BJ (cell line): ENCODE data around the gene EDEM1. TPM values are rescaled to one million over a fixed set of nuclear protein-coding genes. Genes with fewer than 3 reads are reported as not detected.

ENCODE experiments used
- CTCF ChIA-PET: fragments of 350-600 bp; formaldehyde crosslinking; extraction: SDS; loops from one replicate; lab custom pipeline; 2021; ENCODE audit warnings: antibody characterized with exemption, inconsistent platforms; lab: Yijun Ruan, JAX
- POLR2A ChIA-PET: fragments of 300-600 bp; sonication (Branson Sonifier 250); formaldehyde crosslinking; extraction: SDS; loops from one replicate; lab custom pipeline; 2021; ENCODE audit warnings: antibody characterized with exemption; lab: Charles Lee
- DNase-seq: peaks from one replicate; pipeline ENCODE4 v3.0.0-alpha.2; 2011; ENCODE audit warnings: low read depth
- H3K27me3 ChIP-seq: 2 replicates; pipeline ENCODE4 v1.6.0; 2011; ENCODE audit warnings: low read length; ENCODE audit not compliant: control insufficient read depth, insufficient read depth
- H3K36me3 ChIP-seq: 2 replicates; pipeline ENCODE4 v1.5.1; 2011; ENCODE audit warnings: low read length; ENCODE audit not compliant: control insufficient read depth, insufficient read depth
- H3K4me3 ChIP-seq: 2 replicates; pipeline ENCODE4 v1.5.1; 2011; ENCODE audit warnings: low read depth, mild to moderate bottlenecking, control low read depth, low read length
- polyA plus RNA-seq: library from polyadenylated mRNA; depleted of rRNA; stranded (reverse); fragments of >200 nt; gene quantifications from 2 replicates; pipeline ENCODE4 v1.2.3, GENCODE V29; 2011
- TF ChIP-seq, protein P1 (sequence below): IDR thresholded peaks from 2 replicates; pipeline ENCODE4 v1.5.1; 2011; ENCODE audit warnings: low read depth, mild to moderate bottlenecking, control low read depth, inconsistent platforms, low read length, moderate library complexity; ENCODE audit not compliant: insufficient read depth

Gene EDEM1
- polyA plus RNA-seq, 1 experiment: 21.3 TPM

DNA sequence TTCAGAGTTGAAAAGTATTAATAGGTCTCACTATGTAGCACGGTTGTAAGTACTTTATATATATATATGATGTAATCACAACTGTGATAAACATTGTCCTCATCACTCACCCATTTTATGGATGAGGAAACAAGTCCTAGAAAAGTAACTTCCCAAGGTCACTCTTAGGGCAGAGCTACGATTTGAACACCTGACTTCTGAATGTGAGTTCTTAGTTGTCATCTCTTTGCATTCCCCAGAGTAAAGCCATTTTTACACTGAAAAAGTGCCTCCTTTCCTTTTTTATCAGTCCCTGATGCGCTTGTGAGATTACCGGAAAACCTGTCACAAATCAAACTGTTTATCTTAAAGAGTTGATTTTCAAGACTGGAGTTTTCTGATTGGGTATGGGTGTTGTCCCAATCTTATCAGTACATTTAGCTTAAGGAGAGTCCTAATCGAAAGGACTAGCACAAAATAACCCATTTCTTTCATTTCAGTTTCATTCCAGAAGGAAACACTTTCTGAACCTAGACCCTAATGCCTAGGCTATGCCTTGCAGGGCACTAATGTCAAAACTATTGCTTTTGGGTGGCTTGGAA lies 2.3 kb upstream of the EDEM1 start:
- no peak for DNase-seq
- CTCF ChIA-PET: interaction anchor here (1.6 kb wide), 1 partner anchor 11 kb away, joined by 6 read pairs; no protein-coding TSS in a partner anchor
- H3K36me3 ChIP-seq: peaks cover 2% of the 10 kb centered on the region; the same call in 1 of the 2 replicates
- H3K4me3 ChIP-seq: no peak overlapping the region
- POLR2A ChIA-PET: no interaction called here
- no peaks in the 10 kb centered on the region for H3K27me3 ChIP-seq
- TF ChIP-seq, protein P1, sequence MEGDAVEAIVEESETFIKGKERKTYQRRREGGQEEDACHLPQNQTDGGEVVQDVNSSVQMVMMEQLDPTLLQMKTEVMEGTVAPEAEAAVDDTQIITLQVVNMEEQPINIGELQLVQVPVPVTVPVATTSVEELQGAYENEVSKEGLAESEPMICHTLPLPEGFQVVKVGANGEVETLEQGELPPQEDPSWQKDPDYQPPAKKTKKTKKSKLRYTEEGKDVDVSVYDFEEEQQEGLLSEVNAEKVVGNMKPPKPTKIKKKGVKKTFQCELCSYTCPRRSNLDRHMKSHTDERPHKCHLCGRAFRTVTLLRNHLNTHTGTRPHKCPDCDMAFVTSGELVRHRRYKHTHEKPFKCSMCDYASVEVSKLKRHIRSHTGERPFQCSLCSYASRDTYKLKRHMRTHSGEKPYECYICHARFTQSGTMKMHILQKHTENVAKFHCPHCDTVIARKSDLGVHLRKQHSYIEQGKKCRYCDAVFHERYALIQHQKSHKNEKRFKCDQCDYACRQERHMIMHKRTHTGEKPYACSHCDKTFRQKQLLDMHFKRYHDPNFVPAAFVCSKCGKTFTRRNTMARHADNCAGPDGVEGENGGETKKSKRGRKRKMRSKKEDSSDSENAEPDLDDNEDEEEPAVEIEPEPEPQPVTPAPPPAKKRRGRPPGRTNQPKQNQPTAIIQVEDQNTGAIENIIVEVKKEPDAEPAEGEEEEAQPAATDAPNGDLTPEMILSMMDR: no peak

DNA sequence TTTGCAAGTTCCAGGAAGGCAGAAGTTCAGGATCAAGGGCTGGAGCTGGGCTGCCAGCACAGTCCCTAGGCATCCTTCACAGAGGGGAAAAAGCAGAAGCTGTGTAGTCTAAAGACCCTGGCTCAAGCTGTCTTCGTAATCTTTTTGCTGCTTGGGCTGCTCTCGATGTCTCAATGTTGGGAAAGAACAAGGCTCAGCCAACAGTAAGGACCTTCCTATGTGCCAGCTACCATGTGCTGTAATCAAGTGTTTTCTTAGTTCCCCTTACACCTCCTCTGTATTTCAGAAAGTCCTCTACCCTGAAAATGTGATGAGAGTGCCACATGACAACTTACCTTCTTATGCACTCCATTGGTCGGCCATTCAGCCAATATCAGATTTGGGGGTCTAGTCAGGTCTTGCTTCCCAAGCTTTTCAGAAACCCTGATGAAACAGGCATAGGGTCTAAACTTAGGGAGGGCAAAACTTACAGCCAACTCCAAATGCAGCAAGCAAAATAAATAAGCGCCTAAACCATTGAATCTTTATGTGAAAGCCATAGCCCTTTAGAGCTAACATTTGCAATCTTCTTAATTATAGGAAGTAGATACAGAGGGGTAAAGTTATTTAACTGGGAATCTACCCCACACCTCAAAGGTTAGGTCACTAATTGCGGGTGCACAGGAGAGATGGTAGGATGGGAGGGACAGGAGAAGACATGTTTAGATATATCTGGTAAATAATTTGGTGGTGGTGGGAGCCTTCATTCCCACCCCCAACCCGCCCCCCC lies 1.2 kb upstream of the EDEM1 start:
- ChIA-PET POLR2A (no interaction called here), CTCF (interaction anchor here (1.6 kb wide), 1 partner anchor 10 kb away, joined by 6 read pairs; no protein-coding TSS in a partner anchor)
- no peak for DNase-seq
- H3K27me3 ChIP-seq: no peaks in the 10 kb centered on the region
- peak overlapping the region; percentile 54 for H3K4me3 ChIP-seq
- TF ChIP-seq, protein P1: no peak
- H3K36me3 ChIP-seq: no peaks in the 10 kb centered on the region; the same call in 1 of the 2 replicates

DNA sequence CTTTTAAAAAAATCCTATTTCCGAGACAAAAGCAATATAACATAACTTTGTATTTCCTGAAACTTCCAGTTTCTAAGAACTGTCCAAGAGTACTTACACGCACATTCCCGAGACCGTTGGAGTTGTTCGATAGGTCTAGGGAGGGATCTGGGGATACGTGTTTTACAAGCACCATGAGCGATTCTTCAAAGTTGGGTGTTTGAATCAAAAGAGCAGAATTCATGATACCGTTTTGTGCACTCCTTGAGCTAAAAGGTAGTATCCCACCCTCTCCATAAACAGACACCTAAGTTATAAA lies 700 bp upstream of the EDEM1 start:
- TF ChIP-seq, protein P1: no peak
- Histone ChIP-seq H3K27me3 (no peaks in the 10 kb centered on the region), H3K36me3 (no peaks in the 10 kb centered on the region), H3K4me3 (peak overlapping the region; percentile 54)
- ChIA-PET POLR2A (interaction anchor here (0.7 kb wide), 1 partner anchor 397 kb away, joined by 3 read pairs; no protein-coding TSS in a partner anchor), CTCF (no interaction called here)
- no peak for DNase-seq

DNA sequence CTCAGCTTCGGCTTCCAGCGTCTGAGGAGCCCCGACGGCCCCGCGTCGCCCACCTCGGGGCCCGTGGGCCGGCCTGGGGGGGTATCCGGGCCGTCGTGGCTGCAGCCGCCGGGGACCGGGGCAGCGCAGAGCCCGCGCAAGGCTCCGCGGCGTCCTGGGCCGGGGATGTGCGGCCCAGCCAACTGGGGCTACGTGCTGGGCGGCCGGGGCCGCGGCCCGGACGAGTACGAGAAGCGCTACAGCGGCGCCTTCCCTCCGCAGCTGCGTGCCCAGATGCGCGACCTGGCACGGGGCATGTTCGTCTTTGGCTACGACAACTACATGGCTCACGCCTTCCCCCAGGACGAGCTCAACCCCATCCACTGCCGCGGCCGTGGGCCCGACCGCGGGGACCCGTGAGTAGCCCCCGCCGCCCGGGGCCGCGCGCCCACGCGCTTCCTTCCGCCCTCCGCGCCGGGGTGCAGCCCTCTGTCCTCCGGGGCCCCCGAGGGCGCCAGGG lies 462 bp downstream of the EDEM1 start:
- CTCF ChIA-PET: interaction anchor here (0.7 kb wide), 2 partner anchors 67 to 444 kb away, joined by 3 read pairs; no protein-coding TSS in a partner anchor

More for the DNA sequence above, 462 bp downstream of the EDEM1 start:
- H3K4me3 ChIP-seq: peak overlapping the region; percentile 88
- no peak for DNase-seq
- TF ChIP-seq, protein P1: no peak
- H3K36me3 ChIP-seq: no peaks in the 10 kb centered on the region
- POLR2A ChIA-PET: no interaction called here
- H3K27me3 ChIP-seq: no peaks in the 10 kb centered on the region
